ENCODE measurements around the gene PSMB5. TPM values are rescaled to one million over a fixed set of nuclear protein-coding genes. Genes with fewer than 3 reads are reported as not detected.

PSMB5 gene
- total RNA-seq, 1 donor from 2014 or later: 92.8 TPM

GRCh38 chr14:22994762-22995275 is 39.9 kb downstream of the PSMB5 start:
- Histone ChIP-seq H3K9me3 (no peaks in the 10 kb centered on the region), H3K36me3 (peaks cover 0 to 1% of the 10 kb centered on the region in 2 donors), H3K27ac (no peak overlapping the region), H3K4me3 (no peak overlapping the region), H3K27me3 (no peaks in the 10 kb centered on the region), H3K4me1 (peaks cover 10% of the 10 kb centered on the region)
- intact Hi-C loops (cut with DNase I): no loop called here
- no peak for DNase-seq (ENCODE audit: extremely low spot score in 2 of 2)
- TF ChIP-seq POLR2A (IDR thresholded peaks at IDR 0.05) (no peak), POLR2AphosphoS5 (IDR thresholded peaks at IDR 0.05; ENCODE audit: insufficient read depth in 1 of 2, low read depth in 1 of 2) (no peak), CTCF (IDR thresholded peaks at IDR 0.05) (peak in 2 of 3 experiments; percentile 33 to 37)

GRCh38 chr14:22993517-22993916 is 41.2 kb downstream of the PSMB5 start:
- Histone ChIP-seq H3K27ac (no peak overlapping the region), H3K4me1 (peaks cover 10% of the 10 kb centered on the region), H3K9me3 (no peaks in the 10 kb centered on the region), H3K36me3 (peaks cover 0 to 6% of the 10 kb centered on the region in 2 donors), H3K27me3 (no peaks in the 10 kb centered on the region), H3K4me3 (no peak overlapping the region)
- intact Hi-C loops (cut with DNase I): no loop called here
- TF ChIP-seq POLR2A (IDR thresholded peaks at IDR 0.05) (no peak), POLR2AphosphoS5 (IDR thresholded peaks at IDR 0.05; ENCODE audit: insufficient read depth in 1 of 2, low read depth in 1 of 2) (no peak), CTCF (IDR thresholded peaks at IDR 0.05) (no peak)
- DNase-seq (ENCODE audit: extremely low spot score in 2 of 2): no peak

GRCh38 chr14:22991852-22992251 is 42.8 kb downstream of the PSMB5 start:
- DNase-seq (ENCODE audit: extremely low spot score in 2 of 2): no peak
- H3K36me3 ChIP-seq: peaks cover 0 to 6% of the 10 kb centered on the region in 2 donors
- intact Hi-C loops (cut with DNase I): no loop called here
- no peak for TF ChIP-seq CTCF (IDR thresholded peaks at IDR 0.05)
- no peak for TF ChIP-seq POLR2A (IDR thresholded peaks at IDR 0.05)
- TF ChIP-seq POLR2AphosphoS5 (IDR thresholded peaks at IDR 0.05; ENCODE audit: insufficient read depth in 1 of 2, low read depth in 1 of 2): peak in 1 of 2 donors; percentile 32
- no peaks in the 10 kb centered on the region for H3K9me3 ChIP-seq
- peaks cover 10% of the 10 kb centered on the region for H3K4me1 ChIP-seq
- no peak overlapping the region for H3K27ac ChIP-seq
- H3K27me3 ChIP-seq: no peaks in the 10 kb centered on the region
- no peak overlapping the region for H3K4me3 ChIP-seq

GRCh38 chr14:22987291-22987690 is 47.4 kb downstream of the PSMB5 start:
- H3K27me3 ChIP-seq: no peaks in the 10 kb centered on the region
- H3K27ac ChIP-seq: no peak overlapping the region
- peaks cover 0 to 6% of the 10 kb centered on the region in 2 donors for H3K36me3 ChIP-seq
- no peak for TF ChIP-seq POLR2A (IDR thresholded peaks at IDR 0.05)
- TF ChIP-seq POLR2AphosphoS5 (IDR thresholded peaks at IDR 0.05; ENCODE audit: insufficient read depth in 1 of 2, low read depth in 1 of 2): no peak
- TF ChIP-seq CTCF (IDR thresholded peaks at IDR 0.05): no peak
- no peaks in the 10 kb centered on the region for H3K9me3 ChIP-seq
- intact Hi-C loops (cut with DNase I): loop anchor here (1.0 kb wide), 1 partner anchor 71 kb away; no protein-coding TSS in a partner anchor
- no peak for DNase-seq (ENCODE audit: extremely low spot score in 2 of 2)
- no peak overlapping the region for H3K4me3 ChIP-seq
- H3K4me1 ChIP-seq: no peaks in the 10 kb centered on the region

GRCh38 chr14:22986508-22987054 is 48.1 kb downstream of the PSMB5 start:
- DNase-seq (ENCODE audit: extremely low spot score in 2 of 2): no peak
- Histone ChIP-seq H3K27me3 (no peaks in the 10 kb centered on the region), H3K9me3 (no peaks in the 10 kb centered on the region), H3K36me3 (peaks cover 0 to 6% of the 10 kb centered on the region in 2 donors), H3K4me1 (no peaks in the 10 kb centered on the region), H3K4me3 (no peak overlapping the region), H3K27ac (no peak overlapping the region)
- TF ChIP-seq POLR2AphosphoS5 (IDR thresholded peaks at IDR 0.05; ENCODE audit: insufficient read depth in 1 of 2, low read depth in 1 of 2) (peak in 1 of 2 donors; percentile 77), CTCF (IDR thresholded peaks at IDR 0.05) (peak; percentile 86 to 92 (median 91)), POLR2A (IDR thresholded peaks at IDR 0.05) (no peak)
- intact Hi-C loops (cut with DNase I): loop anchor here (1.0 kb wide), 1 partner anchor 72 kb away; no protein-coding TSS in a partner anchor
